GM21381 (cell line): ENCODE results near the gene NUP210.
A peak's percentile ranks its signal among the peaks of the same experiment; 100 is the strongest.
"Not testable (repeated sequence)": the region's sequence is repeated elsewhere in the genome, so short reads cannot be mapped to it uniquely, and the experiment has no call there.

Source experiments
- ATAC-seq: cut with Tn5 transposase; IDR thresholded peaks from one replicate; pipeline ENCODE4 v1.9.1; 2021; ENCODE audit warnings: mild to moderate bottlenecking, moderate library complexity; ENCODE audit not compliant: unreplicated experiment

Gene NUP210

GRCh38 chr3:13430411-13430875, 10.3 kb upstream of the NUP210 start:
- not testable (repeated sequence) for ATAC-seq

DNA sequence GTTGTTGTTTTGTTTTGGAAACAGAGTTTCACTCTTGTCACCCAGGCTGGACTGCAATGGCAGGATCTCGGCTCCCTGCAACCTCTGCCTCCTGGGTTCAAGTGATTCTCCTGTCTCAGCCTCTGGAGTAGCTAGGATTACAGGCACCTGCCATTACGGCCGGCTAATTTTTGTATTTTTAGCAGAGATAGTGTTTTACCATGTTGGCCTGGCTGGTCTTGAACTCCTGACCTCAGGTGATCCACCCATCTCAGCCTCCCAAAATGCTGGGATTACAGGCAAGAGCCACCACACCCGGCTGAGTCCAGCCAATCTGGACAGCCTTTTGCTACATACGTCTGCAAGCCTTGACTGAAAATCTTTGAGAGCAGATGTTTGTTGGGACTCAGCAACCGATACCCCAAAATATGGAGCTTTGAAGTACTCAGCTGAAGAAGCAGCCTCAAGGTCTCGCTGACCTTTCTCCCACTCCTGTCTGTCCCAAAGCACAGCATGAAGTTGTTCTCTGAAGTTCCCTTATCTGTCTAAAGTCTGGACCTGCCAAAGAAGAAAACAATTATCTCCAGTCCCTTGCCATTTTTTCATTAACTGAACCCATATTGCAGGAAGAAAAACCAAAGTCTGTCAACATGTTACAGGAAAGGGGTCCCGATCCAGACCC, 9.6 kb upstream of the NUP210 start:
- no peak for ATAC-seq

- ATAC-seq, result not testable (repeated sequence)
Observed at GRCh38 chr3:13428678-13429077, 8.6 kb upstream of the NUP210 start.

DNA sequence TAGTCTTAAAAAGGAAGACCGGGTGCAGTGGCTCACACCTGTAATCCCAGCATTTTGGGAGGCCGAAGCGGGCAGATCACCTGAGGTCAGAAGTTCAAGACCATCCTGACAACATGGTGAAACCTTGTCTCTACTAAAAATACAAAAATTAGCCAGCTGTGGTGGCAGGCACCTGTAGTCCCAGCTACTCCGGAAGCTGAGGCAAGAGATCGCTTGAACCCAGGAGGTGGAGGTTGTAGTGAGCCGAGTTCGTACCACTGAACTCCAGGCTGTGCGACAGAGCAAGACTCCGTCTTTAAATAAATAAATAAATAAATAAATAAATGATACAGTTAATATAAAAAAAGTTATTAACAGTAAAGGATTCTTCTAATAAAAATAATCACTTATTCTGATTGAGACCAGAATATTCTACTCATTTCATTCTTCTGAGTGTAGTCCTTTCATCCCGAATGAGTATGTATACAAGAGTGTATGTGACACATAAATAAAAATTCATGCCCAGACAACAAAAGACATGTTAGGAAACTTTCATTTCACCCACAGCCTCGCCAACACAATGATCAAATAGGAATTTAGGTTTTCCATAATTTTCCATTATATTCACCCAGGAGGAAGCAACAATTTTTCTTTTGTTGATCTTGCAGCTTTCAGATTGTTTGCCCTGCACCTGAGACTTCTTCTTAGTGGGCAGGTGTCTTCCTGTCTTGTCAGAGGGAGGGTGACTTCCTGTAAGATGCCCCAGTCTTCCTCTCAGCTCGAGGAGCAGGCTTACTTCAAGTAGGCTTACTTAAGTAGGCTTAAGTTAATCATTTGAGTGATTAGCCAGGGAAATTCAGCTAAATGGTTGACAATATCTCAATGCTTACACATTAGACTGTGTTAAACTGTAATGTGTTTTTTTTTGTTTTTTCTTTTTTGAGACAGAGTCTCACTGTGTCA, 7.8 kb upstream of the NUP210 start:
- no peak for ATAC-seq

GRCh38 chr3:13426591-13426990, 6.5 kb upstream of the NUP210 start:
- no peak for ATAC-seq

DNA sequence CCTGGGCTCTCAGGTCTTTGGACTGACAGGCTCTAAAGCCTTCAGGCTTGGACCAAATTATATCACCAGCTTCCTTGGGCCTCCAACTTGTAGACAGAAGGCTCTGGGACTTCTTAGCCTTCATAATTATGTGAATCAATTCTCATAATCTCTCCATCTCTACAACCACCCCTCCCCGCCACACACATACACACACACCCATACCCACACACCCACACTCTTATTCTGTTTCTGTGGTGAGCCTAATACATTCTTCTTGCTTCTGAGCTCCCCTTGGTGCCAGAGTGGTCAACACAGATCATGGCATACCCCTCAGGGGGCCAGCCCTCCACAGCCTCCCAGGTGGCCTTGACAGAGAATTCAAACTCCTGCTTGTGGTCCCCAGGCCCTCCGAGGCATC, 5.6 kb upstream of the NUP210 start:
- ATAC-seq, result no peak

- no peak for ATAC-seq
Observed at GRCh38 chr3:13424865-13425617, 4.9 kb upstream of the NUP210 start.

DNA sequence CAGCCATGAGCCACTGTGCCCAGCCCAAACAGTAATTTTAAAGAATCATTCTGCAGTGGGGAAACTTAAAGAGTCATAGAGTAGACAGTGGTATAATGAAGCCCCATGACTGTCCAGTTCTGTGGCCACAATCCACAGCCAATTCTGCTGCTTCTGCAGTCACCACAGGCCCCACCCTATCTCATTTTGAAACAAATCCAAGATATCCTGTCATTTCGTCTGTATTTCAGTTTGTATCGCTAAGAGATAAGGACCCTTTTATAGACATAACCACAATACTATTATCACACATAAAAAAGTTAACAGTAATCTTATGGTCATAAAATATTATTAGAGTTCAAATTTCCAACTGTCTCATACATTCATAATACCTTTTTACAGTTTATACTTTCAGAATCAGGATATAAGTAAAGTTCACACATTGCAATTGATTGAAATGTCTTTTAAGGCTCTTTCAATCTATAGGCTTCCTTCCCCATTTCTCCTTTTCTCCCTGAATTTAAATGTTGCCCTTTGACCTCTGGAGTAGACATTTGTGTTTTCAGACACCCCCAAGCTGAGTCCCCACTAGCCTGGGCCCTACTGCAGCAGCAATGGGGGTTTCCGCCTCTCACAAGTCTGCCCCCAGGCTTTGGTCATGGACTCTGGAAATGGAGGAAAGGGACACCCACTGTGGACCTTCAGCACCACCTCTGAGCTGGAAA, 4.2 kb upstream of the NUP210 start:
- no peak for ATAC-seq

- no peak for ATAC-seq
Observed at GRCh38 chr3:13420831-13421765, 976 bp upstream of the NUP210 start.

DNA sequence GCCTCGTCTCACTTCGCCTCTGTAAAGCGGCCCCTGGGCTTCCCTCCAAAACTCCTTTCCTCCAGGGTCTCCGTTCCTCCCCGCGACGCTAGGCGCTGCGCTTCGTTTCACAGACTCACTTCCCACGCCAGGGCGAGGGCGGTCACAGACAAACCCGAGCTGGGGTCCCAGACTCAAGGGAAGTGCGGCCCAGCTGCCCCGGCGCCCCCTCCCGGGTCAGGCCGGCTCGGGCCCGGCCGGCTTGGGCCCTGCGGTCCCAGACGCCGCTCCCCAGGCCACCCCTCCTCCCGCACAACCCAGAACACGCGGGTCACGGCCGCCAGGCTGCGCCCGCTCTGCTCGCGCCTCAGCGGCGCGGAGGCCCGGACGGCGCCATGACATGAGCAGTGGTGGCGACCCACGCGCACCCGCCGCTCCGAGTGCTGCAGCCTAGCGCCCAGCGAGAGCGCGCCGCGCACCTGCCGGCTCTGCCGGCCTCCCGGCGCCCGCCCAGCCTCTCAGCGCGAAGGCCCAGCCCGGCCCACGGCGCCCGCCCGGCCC, 547 bp downstream of the NUP210 start:
- ATAC-seq, result peak; percentile 45

- ATAC-seq, result no peak
Observed at GRCh38 chr3:13417166-13417947, 2.8 kb downstream of the NUP210 start.

DNA sequence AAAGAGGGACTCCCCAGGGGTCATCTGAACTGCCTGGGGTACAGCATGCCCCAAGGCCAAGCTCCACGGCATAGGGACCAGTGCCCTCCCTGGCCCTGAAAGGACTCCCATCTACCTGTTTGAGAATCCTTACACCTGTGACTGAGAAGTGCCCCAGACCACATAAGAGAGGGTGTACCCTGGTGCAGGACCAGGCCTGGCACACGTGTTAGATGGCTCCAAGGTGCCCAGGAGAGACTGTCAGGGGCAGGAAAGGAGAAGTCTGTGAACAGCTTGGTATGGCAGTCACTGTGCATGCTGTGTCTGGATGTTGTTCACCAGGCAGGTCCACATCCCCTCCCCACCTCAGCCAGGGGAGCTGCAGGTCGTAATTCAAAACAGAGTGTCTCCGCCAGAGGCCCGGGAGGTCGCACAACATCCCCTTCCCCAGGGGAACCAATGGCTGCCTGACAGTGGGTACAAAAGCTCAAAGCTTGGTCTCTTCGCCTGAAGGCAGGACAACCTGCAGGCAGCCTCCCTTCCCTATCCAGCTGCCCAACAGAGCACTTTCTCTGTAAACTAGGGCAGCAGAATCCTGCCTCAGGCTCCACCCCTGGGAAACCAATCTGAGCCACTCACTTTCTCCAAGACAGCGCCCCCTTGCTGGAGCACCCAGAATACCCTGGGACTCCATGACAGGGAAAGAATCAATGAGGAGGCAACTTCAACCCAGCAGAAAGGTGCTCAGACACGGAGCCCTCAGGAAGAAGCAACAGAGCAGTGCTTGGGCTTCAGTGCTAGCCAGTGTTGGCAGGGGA, 3.9 kb downstream of the NUP210 start:
- ATAC-seq, result no peak

- no peak for ATAC-seq
Observed at GRCh38 chr3:13415236-13415986, 4.7 kb downstream of the NUP210 start.

DNA sequence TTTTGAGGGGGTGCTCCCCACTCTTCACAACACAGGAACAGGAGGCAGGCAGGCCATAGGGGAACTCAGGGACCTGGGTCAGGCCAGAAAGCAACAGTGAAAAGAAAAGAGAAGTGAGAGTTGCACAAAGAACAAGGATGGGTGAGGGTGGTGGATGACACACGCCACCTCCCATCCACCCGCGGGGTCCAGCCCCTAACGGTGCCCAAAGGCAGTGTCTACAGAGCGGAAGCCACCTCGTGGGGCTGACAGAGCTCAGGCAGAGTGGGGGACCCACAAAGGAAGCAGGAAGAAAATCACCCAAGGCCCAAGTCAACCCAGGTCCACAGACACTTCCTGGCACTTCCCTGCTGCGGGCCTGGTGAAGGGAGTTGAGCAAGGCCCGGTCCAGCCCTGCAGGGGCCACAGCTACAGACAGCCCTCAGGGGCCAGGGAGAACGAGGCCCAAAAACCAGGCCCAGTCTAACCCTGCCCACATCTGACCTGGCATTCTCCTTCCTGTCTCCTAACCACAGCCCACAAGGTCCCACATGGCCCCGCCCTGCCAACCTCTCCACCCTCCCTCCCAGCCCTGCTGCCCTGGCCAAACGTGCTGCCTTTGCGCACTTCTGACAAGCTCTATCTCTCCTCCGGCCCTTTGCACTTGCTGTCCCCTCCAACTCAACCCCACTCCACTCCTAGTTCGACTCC, 5.9 kb downstream of the NUP210 start:
- peak; percentile 90 for ATAC-seq

GRCh38 chr3:13411186-13411860, 8.8 kb downstream of the NUP210 start:
- no peak for ATAC-seq

DNA sequence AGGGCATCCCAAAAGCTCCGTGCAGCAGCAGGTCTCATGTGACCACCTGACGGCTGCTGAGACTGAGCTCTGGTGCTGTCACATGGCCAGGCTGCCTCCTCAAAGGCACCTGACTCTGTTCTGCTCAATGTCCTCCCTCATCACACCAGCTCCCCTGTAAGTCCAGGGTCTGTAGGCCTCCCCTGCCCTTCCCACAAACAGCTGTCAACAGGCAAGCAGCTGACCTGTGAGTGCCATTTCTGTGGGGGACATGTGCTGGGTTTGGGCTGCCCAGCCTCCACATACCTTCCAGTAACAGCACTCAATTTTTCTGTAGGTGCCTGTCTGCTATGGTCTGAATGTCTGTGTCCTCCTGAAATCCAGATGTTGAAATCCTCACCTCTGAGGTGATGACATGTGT, 11.2 kb downstream of the NUP210 start:
- ATAC-seq, result no peak
